HepG2 (cell line): ENCODE data around the gene LRRC45. TPM values are rescaled to one million over a fixed set of nuclear protein-coding genes. Genes with fewer than 3 reads are reported as not detected.

ENCODE experiments used
- ARHGAP35 ChIP-seq: sonication (generic); formaldehyde crosslinking; IDR thresholded peaks from 2 replicates; pipeline ENCODE4 v1.9.0; 2022; ENCODE audit warnings: mild to moderate bottlenecking, inconsistent platforms, moderate library complexity, missing genetic modification reagents, borderline replicate concordance
- ARNT2 ChIP-seq: sonication (generic); formaldehyde crosslinking; IDR thresholded peaks from 2 replicates; pipeline ENCODE4 v1.8.0; 2022; ENCODE audit warnings: mild to moderate bottlenecking, low read depth, missing genetic modification reagents, moderate library complexity
- DRAP1 ChIP-seq: IDR thresholded peaks from 2 replicates; pipeline ENCODE4 v1.6.1; 2016; ENCODE audit warnings: missing genetic modification reagents, missing compliant biosample characterization
- ELF3 ChIP-seq: IDR thresholded peaks from 2 replicates; pipeline ENCODE4 v1.6.1; 2016; ENCODE audit warnings: missing genetic modification reagents, missing compliant biosample characterization
- ISL2 ChIP-seq: sonication (generic); formaldehyde crosslinking; IDR thresholded peaks from 2 replicates; pipeline ENCODE4 v1.5.0; 2020; ENCODE audit warnings: missing genetic modification reagents
- KDM3A ChIP-seq: IDR thresholded peaks from 2 replicates; pipeline ENCODE4 v1.6.1; 2018; ENCODE audit warnings: low read depth, missing compliant biosample characterization
- MAFK ChIP-seq, 2 experiments: IDR thresholded peaks in 1 of 2; conservative IDR thresholded peaks in 1 of 2; 2 replicates each; pipeline ENCODE4 v1.6.1; 2011; ENCODE audit warnings: improper control_type of control experiment in 2 of 2, low read length in 2 of 2
- NR2F6 ChIP-seq, 2 experiments: IDR thresholded peaks; 2 replicates each; pipeline ENCODE4 v1.6.1; 2016; ENCODE audit warnings: antibody characterized with exemption in 1 of 2, mild to moderate bottlenecking in 1 of 2
- REST ChIP-seq, 2 experiments: IDR thresholded peaks; 2 replicates each; pipeline ENCODE4 v1.6.1; 2011 to 2012; ENCODE audit warnings: low read length in 2 of 2, borderline replicate concordance in 1 of 2, low read depth in 1 of 2, mild to moderate bottlenecking in 1 of 2, moderate library complexity in 1 of 2
- RFX1 ChIP-seq: fragments of 450-650 bp; IDR thresholded peaks from 2 replicates; pipeline ENCODE4 v1.6.1; 2017
- SP1 ChIP-seq, 2 experiments: fragments of 450-650 bp in 1 of 2; sonication (generic) in 1 of 2; formaldehyde crosslinking in 1 of 2; IDR thresholded peaks; 2 replicates each; pipeline versions ENCODE4 v1.4.0 to v1.6.1; 2016 to 2020; ENCODE audit warnings: missing genetic modification reagents in 1 of 2
- TOE1 ChIP-seq: sonication (generic); formaldehyde crosslinking; IDR thresholded peaks from 2 replicates; pipeline ENCODE4 v1.4.0; 2020; ENCODE audit warnings: mild to moderate bottlenecking, missing genetic modification reagents
- ZFP1 ChIP-seq: IDR thresholded peaks from 2 replicates; pipeline ENCODE4 v1.6.1; 2016
- ZFY ChIP-seq: sonication (generic); formaldehyde crosslinking; IDR thresholded peaks from 2 replicates; pipeline ENCODE4 v1.4.0; 2020; ENCODE audit warnings: missing genetic modification reagents
- ZFYVE20 ChIP-seq: sonication (generic); formaldehyde crosslinking; IDR thresholded peaks from 2 replicates; pipeline ENCODE4 v1.8.0; 2023; ENCODE audit warnings: low read depth, mild to moderate bottlenecking, moderate library complexity, missing genetic modification reagents, borderline replicate concordance
- ZNF251 ChIP-seq: sonication (generic); formaldehyde crosslinking; IDR thresholded peaks from 2 replicates; pipeline ENCODE4 v1.9.0; 2021; ENCODE audit warnings: mild to moderate bottlenecking, missing genetic modification reagents
- ZNF543 ChIP-seq: sonication (generic); formaldehyde crosslinking; IDR thresholded peaks from 2 replicates; pipeline ENCODE4 v1.4.0; 2020; ENCODE audit warnings: mild to moderate bottlenecking, missing genetic modification reagents
- ZSCAN21 ChIP-seq: sonication (generic); formaldehyde crosslinking; IDR thresholded peaks from 2 replicates; pipeline ENCODE4 v1.8.0; 2022; ENCODE audit warnings: mild to moderate bottlenecking, missing genetic modification reagents, moderate library complexity, borderline replicate concordance
- polyA plus RNA-seq, 8 experiments: library from polyadenylated mRNA; depleted of rRNA in 3 of 8; stranded (reverse) in 7 of 8; unstranded in 1 of 8; fragments of >200 nt; fragmentation: Illumina TruSeq in 4 of 8; extraction: Trizol in 4 of 8; gene quantifications; 2 replicates each; pipeline versions ENCODE4 v1.2.1 to v1.2.3, GENCODE V29; 2011 to 2016; ENCODE audit warnings: low read depth in 4 of 8, missing spikeins in 1 of 8, mixed read lengths in 1 of 8; ENCODE audit not compliant: insufficient read depth in 1 of 8
- total RNA-seq, 5 experiments: library from RNA; depleted of rRNA; stranded (reverse); fragments of >200 nt; fragmentation: Illumina TruSeq; extraction: Trizol; gene quantifications; 2 replicates each; pipeline ENCODE4 v1.2.3, GENCODE V29; 2016; ENCODE audit warnings: low read depth in 1 of 5
- TF ChIP-seq, protein P1 (sequence below): sonication (generic); formaldehyde crosslinking; IDR thresholded peaks from 2 replicates; pipeline ENCODE4 v1.5.0; 2020; ENCODE audit warnings: mild to moderate bottlenecking, missing genetic modification reagents, borderline replicate concordance
- TF ChIP-seq, protein P2 (sequence below): sonication (generic); formaldehyde crosslinking; IDR thresholded peaks from 2 replicates; pipeline ENCODE4 v1.8.0; 2022; ENCODE audit warnings: missing genetic modification reagents, mild to moderate bottlenecking, borderline replicate concordance

The LRRC45 gene
- total and polyA plus RNA-seq, 2 of the 13 experiments (the other 11 are each of a cell fraction or from before 2014, with no cell fraction given): 11.6 to 48.1 TPM

DNA sequence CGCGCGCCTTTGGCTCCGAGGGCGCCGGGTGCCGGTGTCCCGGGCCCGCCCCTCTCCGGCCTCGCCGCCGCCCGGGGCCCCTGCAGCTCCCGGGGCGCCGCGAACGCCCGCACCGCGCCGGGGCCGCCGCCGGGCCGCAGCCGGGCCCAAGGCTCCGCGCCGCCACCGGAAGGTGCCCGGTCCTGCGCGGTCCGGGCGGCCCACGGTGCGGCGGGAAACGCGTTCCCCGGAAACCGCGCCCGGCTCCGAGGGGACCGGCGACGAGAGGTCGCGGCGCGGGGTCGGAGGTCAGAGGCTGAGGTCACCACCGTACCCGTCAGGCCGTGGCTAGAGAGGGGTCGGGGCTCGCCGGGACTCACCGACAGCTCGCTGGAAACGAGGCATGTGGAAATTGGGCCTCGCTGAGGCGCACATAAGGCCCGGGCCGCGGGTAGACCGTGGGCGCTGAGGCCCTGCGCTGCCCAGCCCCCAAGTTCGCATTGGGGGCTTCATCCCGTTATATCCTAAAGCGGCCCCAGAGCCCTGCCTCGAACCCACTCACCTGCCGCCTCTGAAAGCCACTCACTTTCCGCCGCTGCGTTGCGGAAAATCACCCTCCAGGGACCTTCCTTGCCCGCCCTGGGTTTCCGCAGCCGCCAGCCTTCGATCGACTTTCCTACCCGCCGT is 42.7 kb downstream of the LRRC45 start, which contains the start of gene DUS1L (continued):
- TF ChIP-seq ISL2 (CRISPR knock-in tag): peak; percentile 70
- TF ChIP-seq RFX1: no peak
- TF ChIP-seq SP1 (IDR thresholded peaks at IDR 0.05): no peak
- TF ChIP-seq SP1 (CRISPR knock-in tag; IDR thresholded peaks at IDR 0.05): peak; percentile 96
- peak; percentile 73 for TF ChIP-seq ELF3 (CRISPR knock-in tag)
- TF ChIP-seq ZSCAN21 (CRISPR knock-in tag): peak; percentile 88; the same call in 1 of the 2 replicates
- TF ChIP-seq NR2F6 (IDR thresholded peaks at IDR 0.05): peak; percentile 96
- peak; percentile 100 for TF ChIP-seq NR2F6 (CRISPR knock-in tag; IDR thresholded peaks at IDR 0.05)
- TF ChIP-seq, protein P1, sequence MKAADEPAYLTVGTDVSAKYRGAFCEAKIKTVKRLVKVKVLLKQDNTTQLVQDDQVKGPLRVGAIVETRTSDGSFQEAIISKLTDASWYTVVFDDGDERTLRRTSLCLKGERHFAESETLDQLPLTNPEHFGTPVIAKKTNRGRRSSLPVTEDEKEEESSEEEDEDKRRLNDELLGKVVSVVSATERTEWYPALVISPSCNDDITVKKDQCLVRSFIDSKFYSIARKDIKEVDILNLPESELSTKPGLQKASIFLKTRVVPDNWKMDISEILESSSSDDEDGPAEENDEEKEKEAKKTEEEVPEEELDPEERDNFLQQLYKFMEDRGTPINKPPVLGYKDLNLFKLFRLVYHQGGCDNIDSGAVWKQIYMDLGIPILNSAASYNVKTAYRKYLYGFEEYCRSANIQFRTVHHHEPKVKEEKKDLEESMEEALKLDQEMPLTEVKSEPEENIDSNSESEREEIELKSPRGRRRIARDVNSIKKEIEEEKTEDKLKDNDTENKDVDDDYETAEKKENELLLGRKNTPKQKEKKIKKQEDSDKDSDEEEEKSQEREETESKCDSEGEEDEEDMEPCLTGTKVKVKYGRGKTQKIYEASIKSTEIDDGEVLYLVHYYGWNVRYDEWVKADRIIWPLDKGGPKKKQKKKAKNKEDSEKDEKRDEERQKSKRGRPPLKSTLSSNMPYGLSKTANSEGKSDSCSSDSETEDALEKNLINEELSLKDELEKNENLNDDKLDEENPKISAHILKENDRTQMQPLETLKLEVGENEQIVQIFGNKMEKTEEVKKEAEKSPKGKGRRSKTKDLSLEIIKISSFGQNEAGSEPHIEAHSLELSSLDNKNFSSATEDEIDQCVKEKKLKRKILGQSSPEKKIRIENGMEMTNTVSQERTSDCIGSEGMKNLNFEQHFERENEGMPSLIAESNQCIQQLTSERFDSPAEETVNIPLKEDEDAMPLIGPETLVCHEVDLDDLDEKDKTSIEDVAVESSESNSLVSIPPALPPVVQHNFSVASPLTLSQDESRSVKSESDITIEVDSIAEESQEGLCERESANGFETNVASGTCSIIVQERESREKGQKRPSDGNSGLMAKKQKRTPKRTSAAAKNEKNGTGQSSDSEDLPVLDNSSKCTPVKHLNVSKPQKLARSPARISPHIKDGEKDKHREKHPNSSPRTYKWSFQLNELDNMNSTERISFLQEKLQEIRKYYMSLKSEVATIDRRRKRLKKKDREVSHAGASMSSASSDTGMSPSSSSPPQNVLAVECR (CRISPR knock-in tag): peak; percentile 95
- peak; percentile 94; the same call in 1 of the 2 replicates for TF ChIP-seq ZNF251 (CRISPR knock-in tag)
- TF ChIP-seq MAFK (conservative IDR thresholded peaks at IDR 0.05 in 1 of 2, IDR thresholded peaks at IDR 0.05 in 1 of 2; ENCODE audit: low read length in 2 of 2): no peak
- peak; percentile 85; the same call in 1 of the 2 replicates for TF ChIP-seq ARNT2 (CRISPR knock-in tag)
- peak; percentile 86; the same call in 1 of the 2 replicates for TF ChIP-seq ZNF543
- peak; percentile 58; the same call in 1 of the 2 replicates for TF ChIP-seq DRAP1 (CRISPR knock-in tag)
- TF ChIP-seq ZFY: peak; percentile 94
- peak; percentile 38; the same call in 1 of the 2 replicates for TF ChIP-seq ARHGAP35 (CRISPR knock-in tag)
- peak in 1 of 2 experiments; percentile 32; a peak in 1 of 4 replicates for TF ChIP-seq REST (IDR thresholded peaks at IDR 0.05; ENCODE audit: borderline replicate concordance in 1 of 2, low read depth in 1 of 2, low read length in 2 of 2)
- peak; percentile 41; the same call in 1 of the 2 replicates for TF ChIP-seq TOE1 (CRISPR knock-in tag)
- TF ChIP-seq ZFYVE20: peak; percentile 93; the same call in 1 of the 2 replicates
- TF ChIP-seq KDM3A: peak; percentile 97
- TF ChIP-seq, protein P2, sequence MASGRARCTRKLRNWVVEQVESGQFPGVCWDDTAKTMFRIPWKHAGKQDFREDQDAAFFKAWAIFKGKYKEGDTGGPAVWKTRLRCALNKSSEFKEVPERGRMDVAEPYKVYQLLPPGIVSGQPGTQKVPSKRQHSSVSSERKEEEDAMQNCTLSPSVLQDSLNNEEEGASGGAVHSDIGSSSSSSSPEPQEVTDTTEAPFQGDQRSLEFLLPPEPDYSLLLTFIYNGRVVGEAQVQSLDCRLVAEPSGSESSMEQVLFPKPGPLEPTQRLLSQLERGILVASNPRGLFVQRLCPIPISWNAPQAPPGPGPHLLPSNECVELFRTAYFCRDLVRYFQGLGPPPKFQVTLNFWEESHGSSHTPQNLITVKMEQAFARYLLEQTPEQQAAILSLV (CRISPR knock-in tag): peak; percentile 84; the same call in 1 of the 2 replicates
- peak; percentile 36; the same call in 1 of the 2 replicates for TF ChIP-seq ZFP1 (CRISPR knock-in tag)
